Lower leg skin (tissue), 4 donors: Measurements from ENCODE around the gene HMG20A. TPM values are rescaled to one million over a fixed set of nuclear protein-coding genes. Genes with fewer than 3 reads are reported as not detected.

Experiments
- DNase-seq, 2 donors: peaks; one replicate each; pipeline ENCODE4 v3.0.0-alpha.2; 2019; ENCODE audit warnings: low spot score in 2 of 2
- H3K4me3 ChIP-seq: fragments of 200-600 bp; sonication (generic); 2 replicates; pipeline ENCODE4 v1.5.1; 2017; ENCODE audit warnings: mild to moderate bottlenecking, low read depth; ENCODE audit not compliant: poor library complexity, severe bottlenecking
- CTCF ChIP-seq, 3 donors: fragments of 450-650 bp; IDR thresholded peaks; one replicate each; pipeline ENCODE4 v1.5.1; 2016; ENCODE audit warnings: antibody characterized with exemption in 3 of 3, mild to moderate bottlenecking in 3 of 3, moderate library complexity in 2 of 3
- POLR2A ChIP-seq, 2 donors: fragments of 450-650 bp; IDR thresholded peaks; one replicate each; pipeline ENCODE4 v1.6.1; 2016 to 2017; ENCODE audit warnings: antibody characterized with exemption in 2 of 2, mild to moderate bottlenecking in 1 of 2, moderate library complexity in 1 of 2
- WGBS, 2 donors: methylation state at CpG; one replicate each; pipeline ENCODE4 v1.1.5; 2018; 5-methylcytosine and 5-hydroxymethylcytosine counted together
- intact Hi-C: fragments of 100-400 bp; cut with DNase I; formaldehyde crosslinking; loops from one replicate; pipeline ENCODE4 v1.15.0; 2023; ENCODE audit warnings: low total_unique reads
- total RNA-seq, 4 donors: library from RNA; depleted of rRNA; stranded (reverse); fragments of >200 nt; gene quantifications; one replicate each; pipeline ENCODE4 v1.1.0, GENCODE V29; 2016

Gene HMG20A
- total RNA-seq, 4 donors from 2014 or later, result 16.8 to 28.1 (median 22.5) TPM

- intact Hi-C loops, result no loop called here
- 86 to 91% methylated on average over 3 of the region's 3 CpGs for WGBS, 2 donors
Observed at GRCh38 chr15:77391372-77391951, 29.2 kb upstream of the HMG20A start.

GRCh38 chr15:77392762-77393470 lies 27.8 kb upstream of the HMG20A start:
- no peak for TF ChIP-seq POLR2A (IDR thresholded peaks at IDR 0.05)
- no peak for TF ChIP-seq CTCF (IDR thresholded peaks at IDR 0.05)
- no peak overlapping the region for H3K4me3 ChIP-seq
- no peak for DNase-seq
- intact Hi-C loops, result no loop called here
- 93 to 99% methylated on average over 7 of the region's 7 CpGs for whole genome bisulfite sequencing, 2 donors

More at GRCh38 chr15:77391372-77391951, 29.2 kb upstream of the HMG20A start:
- no peak for TF ChIP-seq POLR2A (IDR thresholded peaks at IDR 0.05)
- TF ChIP-seq CTCF (IDR thresholded peaks at IDR 0.05), result no peak
- no peak overlapping the region for H3K4me3 ChIP-seq
- no peak for DNase-seq

GRCh38 chr15:77393471-77393840 lies 27.2 kb upstream of the HMG20A start:
- TF ChIP-seq CTCF (IDR thresholded peaks at IDR 0.05) (no peak), POLR2A (IDR thresholded peaks at IDR 0.05) (no peak)
- intact Hi-C loops, result no loop called here
- no peak for DNase-seq
- H3K4me3 ChIP-seq, result no peak overlapping the region

GRCh38 chr15:77395013-77395774 lies 25.5 kb upstream of the HMG20A start:
- no peak overlapping the region for H3K4me3 ChIP-seq
- intact Hi-C loops, result no loop called here
- DNase-seq, result no peak
- TF ChIP-seq POLR2A (IDR thresholded peaks at IDR 0.05) (no peak), CTCF (IDR thresholded peaks at IDR 0.05) (no peak)
- 97 to 98% methylated on average over 3 of the region's 3 CpGs for WGBS, 2 donors

- H3K4me3 ChIP-seq, result no peak overlapping the region
- 92 to 97% methylated on average over 1 of the region's 1 CpG for whole genome bisulfite sequencing, 2 donors
- intact Hi-C loops, result no loop called here
- no peak for TF ChIP-seq POLR2A (IDR thresholded peaks at IDR 0.05)
- TF ChIP-seq CTCF (IDR thresholded peaks at IDR 0.05), result no peak
- DNase-seq, result no peak
Observed at GRCh38 chr15:77396692-77397091, 24.0 kb upstream of the HMG20A start.
